MCF 10A (cell line): ENCODE results near the gene GAS1. TPM values are rescaled to one million over a fixed set of nuclear protein-coding genes. Genes with fewer than 3 reads are reported as not detected.

Experiments
- BruUV-seq: library from RNA; stranded (reverse); fragments of 400-500 nt; replicated peaks from 2 replicates; lab custom pipeline; 2021; lab: Mats Ljungman, UMichigan
- CTCF ChIA-PET: fragments of 300-600 bp; sonication (Branson Sonifier 250); formaldehyde crosslinking; extraction: SDS; loops from one replicate; lab custom pipeline; 2021; ENCODE audit warnings: antibody characterized with exemption, inconsistent platforms; lab: Yijun Ruan, JAX
- POLR2A ChIA-PET: fragments of 300-600, 350-650 bp; sonication (Branson Sonifier 250); formaldehyde crosslinking; extraction: SDS; loops from one replicate; lab custom pipeline; 2020; ENCODE audit warnings: antibody characterized with exemption, inconsistent platforms; lab: Yijun Ruan, JAX
- DNase-seq: peaks from one replicate; pipeline ENCODE4 v3.0.0-alpha.2; 2018; ENCODE audit not compliant: unreplicated experiment
- H3K27ac Mint-ChIP-seq: one replicate; pipeline ENCODE4 v1.8.0; 2022; ENCODE audit warnings: mild to moderate bottlenecking, low read depth, mixed read lengths; ENCODE audit not compliant: unreplicated experiment
- H3K27me3 Mint-ChIP-seq: one replicate; pipeline ENCODE4 v1.8.0; 2022; ENCODE audit warnings: mixed read lengths; ENCODE audit not compliant: insufficient read depth, unreplicated experiment
- H3K36me3 Mint-ChIP-seq: one replicate; pipeline ENCODE4 v1.8.0; 2022; ENCODE audit warnings: mild to moderate bottlenecking, moderate library complexity, mixed read lengths; ENCODE audit not compliant: insufficient read depth, unreplicated experiment
- H3K4me1 Mint-ChIP-seq: one replicate; pipeline ENCODE4 v1.8.0; 2022; ENCODE audit warnings: mixed read lengths; ENCODE audit not compliant: insufficient read depth, unreplicated experiment
- H3K4me3 Mint-ChIP-seq: one replicate; pipeline ENCODE4 v1.8.0; 2022; ENCODE audit warnings: mild to moderate bottlenecking, moderate library complexity, mixed read lengths; ENCODE audit not compliant: unreplicated experiment
- H3K9me3 Mint-ChIP-seq: one replicate; pipeline ENCODE4 v1.8.0; 2022; ENCODE audit warnings: mixed read lengths; ENCODE audit not compliant: unreplicated experiment
- CTCF ChIP-seq: fragments of 200-600 bp; IDR thresholded peaks from one replicate; pipeline ENCODE4 v1.8.0; 2022; ENCODE audit warnings: antibody characterized with exemption, mild to moderate bottlenecking; ENCODE audit not compliant: unreplicated experiment
- intact Hi-C: fragments of 100-400 bp; cut with micrococcal nuclease; formaldehyde crosslinking; loops from 2 replicates; pipeline ENCODE4 v1.14.1; 2022
- total RNA-seq: library from RNA; stranded (reverse); gene quantifications from 2 replicates; pipeline ENCODE4 v1.2.3, GENCODE V29; 2022

Gene GAS1
- total RNA-seq, 1 experiment from 2014 or later: 11.4 TPM

GRCh38 chr9:86962692-86963091 lies 15.4 kb upstream of the GAS1 start:
- no TSS peak for BruUV-seq
- Mint-ChIP-seq H3K36me3 (no peaks in the 10 kb centered on the region), H3K4me3 (no peak overlapping the region), H3K4me1 (peaks cover 21% of the 10 kb centered on the region), H3K9me3 (no peaks in the 10 kb centered on the region), H3K27me3 (no peaks in the 10 kb centered on the region), H3K27ac (no peak overlapping the region)
- no peak for TF ChIP-seq CTCF
- CTCF ChIA-PET: interaction anchor here (1.3 kb wide), 1 partner anchor 14 kb away, joined by 4 read pairs; no protein-coding TSS in a partner anchor
- POLR2A ChIA-PET: interaction anchor here (0.6 to 1.4 kb wide), 2 partner anchors 14 to 21 kb away, joined by 3 to 4 read pairs; no protein-coding TSS in a partner anchor
- intact Hi-C loops: no loop called here
- DNase-seq: no peak

- DNase-seq: no peak
- no peak for TF ChIP-seq CTCF
- BruUV-seq: no TSS peak
- no peak overlapping the region for H3K27ac Mint-ChIP-seq
- peaks cover 17% of the 10 kb centered on the region for H3K4me1 Mint-ChIP-seq
- H3K27me3 Mint-ChIP-seq: no peaks in the 10 kb centered on the region
- intact Hi-C loops: no loop called here
- no peaks in the 10 kb centered on the region for H3K36me3 Mint-ChIP-seq
- no peak overlapping the region for H3K4me3 Mint-ChIP-seq
- ChIA-PET CTCF (interaction anchor here (0.6 to 1.5 kb wide), 2 partner anchors 13 to 22 kb away, joined by 3 to 5 read pairs; no protein-coding TSS in a partner anchor), POLR2A (interaction anchor here (0.6 to 1.3 kb wide), 6 partner anchors 16 to 469 kb away, joined by 3 to 6 read pairs (median 3); no protein-coding TSS in a partner anchor)
- H3K9me3 Mint-ChIP-seq: no peaks in the 10 kb centered on the region
These were observed 13.6 kb upstream of the GAS1 start for GRCh38 chr9:86960938-86961337.

GRCh38 chr9:86958203-86958602 lies 10.9 kb upstream of the GAS1 start:
- Mint-ChIP-seq H3K9me3 (no peaks in the 10 kb centered on the region), H3K27me3 (no peaks in the 10 kb centered on the region), H3K36me3 (no peaks in the 10 kb centered on the region), H3K4me1 (peaks cover 12% of the 10 kb centered on the region), H3K27ac (no peak overlapping the region), H3K4me3 (no peak overlapping the region)
- POLR2A ChIA-PET: interaction anchor here (0.8 to 3.2 kb wide), 6 partner anchors 9 to 24 kb away, joined by 3 to 15 read pairs (median 6); no protein-coding TSS in a partner anchor
- CTCF ChIA-PET: interaction anchor here (0.7 to 1.5 kb wide), 3 partner anchors 10 to 150 kb away, joined by 3 to 4 read pairs (median 3); no protein-coding TSS in a partner anchor
- no TSS peak for BruUV-seq
- no peak for TF ChIP-seq CTCF
- intact Hi-C loops: no loop called here
- no peak for DNase-seq

GRCh38 chr9:86955561-86955960 lies 8.3 kb upstream of the GAS1 start:
- CTCF ChIA-PET: interaction anchor here (0.6 kb wide), 2 partner anchors 202 to 228 kb away, joined by 3 read pairs; no protein-coding TSS in a partner anchor
- TF ChIP-seq CTCF: no peak
- BruUV-seq: no TSS peak

More at GRCh38 chr9:86955561-86955960, 8.3 kb upstream of the GAS1 start:
- no peak for DNase-seq
- Mint-ChIP-seq H3K27ac (no peak overlapping the region), H3K36me3 (no peaks in the 10 kb centered on the region), H3K27me3 (no peaks in the 10 kb centered on the region), H3K9me3 (no peaks in the 10 kb centered on the region), H3K4me3 (no peak overlapping the region), H3K4me1 (peaks cover 10% of the 10 kb centered on the region)
- intact Hi-C loops: no loop called here
- POLR2A ChIA-PET: interaction anchor here (0.7 to 1.2 kb wide), 2 partner anchors 9 to 27 kb away, joined by 3 read pairs; partner anchors contain the start of gene GAS1
